Mucosa of stomach (tissue), 1 donor: ENCODE measurements around the gene CEP170B.
"Not testable (repeated sequence)": the region's sequence is repeated elsewhere in the genome, so short reads cannot be mapped to it uniquely, and the experiment has no call there.

ENCODE experiments used
- H3K27me3 ChIP-seq: one replicate; pipeline ENCODE4 v1.7.0; 2013; ENCODE audit warnings: mild to moderate bottlenecking, low read length; ENCODE audit not compliant: control insufficient read depth, insufficient read depth
- H3K36me3 ChIP-seq: one replicate; pipeline ENCODE4 v1.7.0; 2013; ENCODE audit warnings: low read length; ENCODE audit not compliant: control insufficient read depth, insufficient read depth
- H3K4me1 ChIP-seq: one replicate; pipeline ENCODE4 v1.7.0; 2013; ENCODE audit warnings: mild to moderate bottlenecking, low read length; ENCODE audit not compliant: control insufficient read depth, insufficient read depth
- H3K4me3 ChIP-seq: one replicate; pipeline ENCODE4 v1.7.0; 2013; ENCODE audit warnings: low read length
- H3K9ac ChIP-seq: one replicate; pipeline ENCODE4 v1.7.0; 2013; ENCODE audit warnings: mild to moderate bottlenecking, low read length, moderate library complexity
- H3K9me3 ChIP-seq: one replicate; pipeline ENCODE4 v1.7.0; 2013; ENCODE audit warnings: mild to moderate bottlenecking, low read length, moderate library complexity; ENCODE audit not compliant: control insufficient read depth
- donor health status: Pancreatic carcinoma.

Gene CEP170B

GRCh38 chr14:104940526-104941150 is 75.6 kb downstream of the CEP170B start:
- Histone ChIP-seq H3K36me3 (no peaks in the 10 kb centered on the region), H3K4me3 (no peak overlapping the region), H3K4me1 (no peaks in the 10 kb centered on the region), H3K27me3 (peaks cover 40% of the 10 kb centered on the region), H3K9me3 (no peaks in the 10 kb centered on the region), H3K9ac (no peak overlapping the region)

GRCh38 chr14:104941508-104942365 is 76.7 kb downstream of the CEP170B start:
- H3K36me3 ChIP-seq = no peaks in the 10 kb centered on the region
- H3K9me3 ChIP-seq = no peaks in the 10 kb centered on the region
- H3K4me1 ChIP-seq = no peaks in the 10 kb centered on the region
- no peak overlapping the region for H3K9ac ChIP-seq
- peaks cover 36% of the 10 kb centered on the region for H3K27me3 ChIP-seq
- no peak overlapping the region for H3K4me3 ChIP-seq

- Histone ChIP-seq H3K9me3 (no peaks in the 10 kb centered on the region), H3K4me3 (no peak overlapping the region), H3K9ac (no peak overlapping the region), H3K36me3 (no peaks in the 10 kb centered on the region), H3K4me1 (no peaks in the 10 kb centered on the region), H3K27me3 (peaks cover 29% of the 10 kb centered on the region)
Measured at GRCh38 chr14:104942586-104942985, 77.5 kb downstream of the CEP170B start.

- H3K36me3 ChIP-seq, H3K4me1 ChIP-seq, H3K9me3 ChIP-seq, H3K9ac ChIP-seq, H3K4me3 ChIP-seq: not testable (repeated sequence)
- H3K27me3 ChIP-seq = peaks cover 25% of the 10 kb centered on the region
Measured at GRCh38 chr14:104943216-104944015, 78.3 kb downstream of the CEP170B start.

- not testable (repeated sequence) for H3K4me3 ChIP-seq, H3K36me3 ChIP-seq, H3K4me1 ChIP-seq, H3K9ac ChIP-seq, H3K9me3 ChIP-seq
- peaks cover 20% of the 10 kb centered on the region for H3K27me3 ChIP-seq
Measured at GRCh38 chr14:104944016-104944308, 78.9 kb downstream of the CEP170B start.

- H3K9ac ChIP-seq, H3K36me3 ChIP-seq, H3K9me3 ChIP-seq, H3K4me1 ChIP-seq, H3K4me3 ChIP-seq: not testable (repeated sequence)
- H3K27me3 ChIP-seq = peaks cover 13% of the 10 kb centered on the region
Measured at GRCh38 chr14:104944436-104945205, 79.6 kb downstream of the CEP170B start.

- not testable (repeated sequence) for H3K4me3 ChIP-seq, H3K4me1 ChIP-seq, H3K9me3 ChIP-seq, H3K9ac ChIP-seq, H3K27me3 ChIP-seq, H3K36me3 ChIP-seq
Measured at GRCh38 chr14:104945266-104945665, 80.2 kb downstream of the CEP170B start.
